Measurements from ENCODE around the gene MGME1. TPM values are rescaled to one million over a fixed set of nuclear protein-coding genes. Genes with fewer than 3 reads are reported as not detected.

Gene MGME1
- total and polyA plus RNA-seq, 2 of the 13 experiments (the other 11 are each of a cell fraction or from before 2014, with no cell fraction given) = 36.7 to 66.6 TPM

DNA sequence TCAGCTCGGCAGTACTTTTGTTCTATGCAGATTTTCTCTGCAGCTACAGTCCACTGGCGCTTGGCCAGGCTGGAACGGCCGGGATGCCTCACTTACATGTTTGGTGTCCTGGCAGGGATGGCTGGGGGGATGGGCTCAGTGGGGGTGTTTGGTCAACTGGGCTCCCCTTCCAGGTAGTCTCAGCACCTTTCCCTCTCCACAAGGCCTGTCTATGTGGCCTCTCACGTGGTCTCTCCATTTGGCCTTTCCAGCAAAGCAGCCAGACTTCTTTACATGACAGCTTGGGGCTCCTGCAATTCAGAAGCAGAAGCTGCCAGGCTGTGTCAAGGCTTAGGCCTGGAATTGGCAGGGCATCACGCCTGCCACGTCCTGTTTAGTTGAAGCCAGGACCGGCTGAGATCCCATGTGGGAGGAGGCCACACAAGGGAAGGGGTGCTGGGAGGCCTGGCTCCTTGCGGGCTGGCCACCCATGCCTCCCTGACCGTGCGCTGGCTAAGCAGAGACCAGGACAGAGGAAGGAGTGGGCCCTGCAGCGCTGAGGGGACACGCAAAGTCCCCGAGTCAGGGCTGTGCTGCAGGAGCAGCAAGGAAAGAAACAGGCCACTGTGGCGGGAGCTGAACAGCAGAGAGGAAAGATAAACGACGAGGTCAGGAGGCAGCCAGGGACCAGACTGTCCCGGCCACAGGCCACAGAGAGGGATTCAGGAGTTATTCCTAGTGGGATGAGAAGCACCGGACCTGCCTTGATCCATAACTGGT lies 38.9 kb downstream of the MGME1 start (continued):
- TF ChIP-seq, protein P1, sequence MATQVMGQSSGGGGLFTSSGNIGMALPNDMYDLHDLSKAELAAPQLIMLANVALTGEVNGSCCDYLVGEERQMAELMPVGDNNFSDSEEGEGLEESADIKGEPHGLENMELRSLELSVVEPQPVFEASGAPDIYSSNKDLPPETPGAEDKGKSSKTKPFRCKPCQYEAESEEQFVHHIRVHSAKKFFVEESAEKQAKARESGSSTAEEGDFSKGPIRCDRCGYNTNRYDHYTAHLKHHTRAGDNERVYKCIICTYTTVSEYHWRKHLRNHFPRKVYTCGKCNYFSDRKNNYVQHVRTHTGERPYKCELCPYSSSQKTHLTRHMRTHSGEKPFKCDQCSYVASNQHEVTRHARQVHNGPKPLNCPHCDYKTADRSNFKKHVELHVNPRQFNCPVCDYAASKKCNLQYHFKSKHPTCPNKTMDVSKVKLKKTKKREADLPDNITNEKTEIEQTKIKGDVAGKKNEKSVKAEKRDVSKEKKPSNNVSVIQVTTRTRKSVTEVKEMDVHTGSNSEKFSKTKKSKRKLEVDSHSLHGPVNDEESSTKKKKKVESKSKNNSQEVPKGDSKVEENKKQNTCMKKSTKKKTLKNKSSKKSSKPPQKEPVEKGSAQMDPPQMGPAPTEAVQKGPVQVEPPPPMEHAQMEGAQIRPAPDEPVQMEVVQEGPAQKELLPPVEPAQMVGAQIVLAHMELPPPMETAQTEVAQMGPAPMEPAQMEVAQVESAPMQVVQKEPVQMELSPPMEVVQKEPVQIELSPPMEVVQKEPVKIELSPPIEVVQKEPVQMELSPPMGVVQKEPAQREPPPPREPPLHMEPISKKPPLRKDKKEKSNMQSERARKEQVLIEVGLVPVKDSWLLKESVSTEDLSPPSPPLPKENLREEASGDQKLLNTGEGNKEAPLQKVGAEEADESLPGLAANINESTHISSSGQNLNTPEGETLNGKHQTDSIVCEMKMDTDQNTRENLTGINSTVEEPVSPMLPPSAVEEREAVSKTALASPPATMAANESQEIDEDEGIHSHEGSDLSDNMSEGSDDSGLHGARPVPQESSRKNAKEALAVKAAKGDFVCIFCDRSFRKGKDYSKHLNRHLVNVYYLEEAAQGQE (IDR thresholded peaks at IDR 0.05; ENCODE audit: borderline replicate concordance in 1 of 2, low read depth in 1 of 2, low read length in 2 of 2) = no peak
- TF ChIP-seq, protein P2, sequence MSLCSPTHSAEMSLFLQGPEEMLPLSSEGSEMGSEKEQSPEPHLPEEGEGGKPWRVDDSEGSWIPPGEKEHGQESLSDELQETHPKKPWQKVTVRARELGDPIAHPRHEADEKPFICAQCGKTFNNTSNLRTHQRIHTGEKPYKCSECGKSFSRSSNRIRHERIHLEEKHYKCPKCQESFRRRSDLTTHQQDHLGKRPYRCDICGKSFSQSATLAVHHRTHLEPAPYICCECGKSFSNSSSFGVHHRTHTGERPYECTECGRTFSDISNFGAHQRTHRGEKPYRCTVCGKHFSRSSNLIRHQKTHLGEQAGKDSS (CRISPR knock-in tag; IDR thresholded peaks at IDR 0.05; ENCODE audit: borderline replicate concordance, low read depth) = no peak
- TF ChIP-seq, protein P3, sequence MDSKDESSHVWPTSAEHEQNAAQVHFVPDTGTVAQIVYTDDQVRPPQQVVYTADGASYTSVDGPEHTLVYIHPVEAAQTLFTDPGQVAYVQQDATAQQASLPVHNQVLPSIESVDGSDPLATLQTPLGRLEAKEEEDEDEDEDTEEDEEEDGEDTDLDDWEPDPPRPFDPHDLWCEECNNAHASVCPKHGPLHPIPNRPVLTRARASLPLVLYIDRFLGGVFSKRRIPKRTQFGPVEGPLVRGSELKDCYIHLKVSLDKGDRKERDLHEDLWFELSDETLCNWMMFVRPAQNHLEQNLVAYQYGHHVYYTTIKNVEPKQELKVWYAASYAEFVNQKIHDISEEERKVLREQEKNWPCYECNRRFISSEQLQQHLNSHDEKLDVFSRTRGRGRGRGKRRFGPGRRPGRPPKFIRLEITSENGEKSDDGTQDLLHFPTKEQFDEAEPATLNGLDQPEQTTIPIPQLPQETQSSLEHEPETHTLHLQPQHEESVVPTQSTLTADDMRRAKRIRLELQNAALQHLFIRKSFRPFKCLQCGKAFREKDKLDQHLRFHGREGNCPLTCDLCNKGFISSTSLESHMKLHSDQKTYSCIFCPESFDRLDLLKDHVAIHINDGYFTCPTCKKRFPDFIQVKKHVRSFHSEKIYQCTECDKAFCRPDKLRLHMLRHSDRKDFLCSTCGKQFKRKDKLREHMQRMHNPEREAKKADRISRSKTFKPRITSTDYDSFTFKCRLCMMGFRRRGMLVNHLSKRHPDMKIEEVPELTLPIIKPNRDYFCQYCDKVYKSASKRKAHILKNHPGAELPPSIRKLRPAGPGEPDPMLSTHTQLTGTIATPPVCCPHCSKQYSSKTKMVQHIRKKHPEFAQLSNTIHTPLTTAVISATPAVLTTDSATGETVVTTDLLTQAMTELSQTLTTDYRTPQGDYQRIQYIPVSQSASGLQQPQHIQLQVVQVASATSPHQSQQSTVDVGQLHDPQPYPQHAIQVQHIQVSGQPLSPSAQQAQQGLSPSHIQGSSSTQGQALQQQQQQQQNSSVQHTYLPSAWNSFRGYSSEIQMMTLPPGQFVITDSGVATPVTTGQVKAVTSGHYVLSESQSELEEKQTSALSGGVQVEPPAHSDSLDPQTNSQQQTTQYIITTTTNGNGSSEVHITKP (CRISPR knock-in tag; IDR thresholded peaks at IDR 0.05; ENCODE audit: low read depth) = no peak
- TF ChIP-seq ZNF232 (CRISPR knock-in tag; IDR thresholded peaks at IDR 0.05; ENCODE audit: borderline replicate concordance) = no peak
- no peak for TF ChIP-seq PHF20 (CRISPR knock-in tag; IDR thresholded peaks at IDR 0.05)
- 0 out of 2 replicates have a peak, but pooled peaks have one; percentile 26 for TF ChIP-seq ZNF441 (CRISPR knock-in tag; IDR thresholded peaks at IDR 0.05; ENCODE audit: borderline replicate concordance)
- no peak for TF ChIP-seq TGIF2 (CRISPR knock-in tag; IDR thresholded peaks at IDR 0.05)
- TF ChIP-seq, protein P4, sequence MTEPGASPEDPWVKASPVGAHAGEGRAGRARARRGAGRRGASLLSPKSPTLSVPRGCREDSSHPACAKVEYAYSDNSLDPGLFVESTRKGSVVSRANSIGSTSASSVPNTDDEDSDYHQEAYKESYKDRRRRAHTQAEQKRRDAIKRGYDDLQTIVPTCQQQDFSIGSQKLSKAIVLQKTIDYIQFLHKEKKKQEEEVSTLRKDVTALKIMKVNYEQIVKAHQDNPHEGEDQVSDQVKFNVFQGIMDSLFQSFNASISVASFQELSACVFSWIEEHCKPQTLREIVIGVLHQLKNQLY (CRISPR knock-in tag; IDR thresholded peaks at IDR 0.05) = no peak
- no peak for TF ChIP-seq ZKSCAN8 (CRISPR knock-in tag; IDR thresholded peaks at IDR 0.05; ENCODE audit: borderline replicate concordance)
- TF ChIP-seq ZNF879 (CRISPR knock-in tag; IDR thresholded peaks at IDR 0.05) = no peak
- no peak for TF ChIP-seq HDAC2 (CRISPR knock-in tag; IDR thresholded peaks at IDR 0.05)
- no peak for TF ChIP-seq RORA (CRISPR knock-in tag; IDR thresholded peaks at IDR 0.05)
- TF ChIP-seq NR1H2 (CRISPR knock-in tag; IDR thresholded peaks at IDR 0.05; ENCODE audit: borderline replicate concordance, low read depth) = no peak
- TF ChIP-seq IKZF4 (CRISPR knock-in tag; IDR thresholded peaks at IDR 0.05; ENCODE audit: borderline replicate concordance, low read depth, not compliant biosample characterization) = no peak
- no peak for TF ChIP-seq SOX5 (CRISPR knock-in tag; IDR thresholded peaks at IDR 0.05; ENCODE audit: borderline replicate concordance)
- no peak for TF ChIP-seq SAFB2 (CRISPR knock-in tag; IDR thresholded peaks at IDR 0.05; ENCODE audit: borderline replicate concordance, low read depth)
- TF ChIP-seq ZNF510 (CRISPR knock-in tag; IDR thresholded peaks at IDR 0.05; ENCODE audit: low read depth) = no peak
- no peak for TF ChIP-seq ZNF431 (CRISPR knock-in tag; IDR thresholded peaks at IDR 0.05; ENCODE audit: borderline replicate concordance, low read depth)

Data from HepG2 (cell line).